Esophagus squamous epithelium (tissue), 4 donors: ENCODE results near the gene NHSL2.

Experiments used
- POLR2A ChIP-seq, 4 donors: fragments of 450-650 bp; IDR thresholded peaks; one replicate each; pipeline ENCODE4 v1.6.1; 2017; ENCODE audit warnings: antibody characterized with exemption in 4 of 4, mild to moderate bottlenecking in 4 of 4, moderate library complexity in 3 of 4
- TF ChIP-seq, protein P1 (sequence below), 6 experiments: fragments of 450-650 bp in 4 of 6; fragments of 200-600 bp in 2 of 6; sonication (generic) in 2 of 6; IDR thresholded peaks; one replicate each; pipeline ENCODE4 v1.5.1; 2016 to 2019; ENCODE audit warnings: antibody characterized with exemption in 6 of 6, mild to moderate bottlenecking in 4 of 6, moderate library complexity in 4 of 6

DNA sequence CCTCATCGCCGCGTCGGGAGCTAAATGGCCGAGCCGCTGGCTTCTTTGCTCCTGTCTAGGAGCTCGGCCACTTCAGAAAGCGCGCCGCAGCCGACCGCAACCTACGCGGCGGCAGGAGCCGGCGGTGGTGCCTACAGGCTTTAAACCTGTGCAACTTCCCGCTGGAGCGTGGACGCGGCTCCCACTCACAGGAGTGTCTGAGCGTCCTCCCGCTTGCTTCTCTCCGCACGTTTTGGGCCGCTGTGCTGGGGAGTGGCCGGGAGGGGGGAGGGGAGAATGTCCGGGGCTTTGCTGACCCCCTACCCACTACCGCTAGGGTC lies 1.0 kb downstream of the NHSL2 start:
- TF ChIP-seq, protein P1, sequence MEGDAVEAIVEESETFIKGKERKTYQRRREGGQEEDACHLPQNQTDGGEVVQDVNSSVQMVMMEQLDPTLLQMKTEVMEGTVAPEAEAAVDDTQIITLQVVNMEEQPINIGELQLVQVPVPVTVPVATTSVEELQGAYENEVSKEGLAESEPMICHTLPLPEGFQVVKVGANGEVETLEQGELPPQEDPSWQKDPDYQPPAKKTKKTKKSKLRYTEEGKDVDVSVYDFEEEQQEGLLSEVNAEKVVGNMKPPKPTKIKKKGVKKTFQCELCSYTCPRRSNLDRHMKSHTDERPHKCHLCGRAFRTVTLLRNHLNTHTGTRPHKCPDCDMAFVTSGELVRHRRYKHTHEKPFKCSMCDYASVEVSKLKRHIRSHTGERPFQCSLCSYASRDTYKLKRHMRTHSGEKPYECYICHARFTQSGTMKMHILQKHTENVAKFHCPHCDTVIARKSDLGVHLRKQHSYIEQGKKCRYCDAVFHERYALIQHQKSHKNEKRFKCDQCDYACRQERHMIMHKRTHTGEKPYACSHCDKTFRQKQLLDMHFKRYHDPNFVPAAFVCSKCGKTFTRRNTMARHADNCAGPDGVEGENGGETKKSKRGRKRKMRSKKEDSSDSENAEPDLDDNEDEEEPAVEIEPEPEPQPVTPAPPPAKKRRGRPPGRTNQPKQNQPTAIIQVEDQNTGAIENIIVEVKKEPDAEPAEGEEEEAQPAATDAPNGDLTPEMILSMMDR (IDR thresholded peaks at IDR 0.05): no peak
- no peak for TF ChIP-seq POLR2A (IDR thresholded peaks at IDR 0.05)
